Activated CD8-positive, alpha-beta memory T cell treated with anti-CD3 and anti-CD28 coated beads, Interleukin-2, amount 50 U/mL, for 24 hours (primary cell): ENCODE measurements around the gene IREB2.
A peak's percentile ranks its signal among the peaks of the same experiment; 100 is the strongest.
"Not testable (repeated sequence)": the region's sequence is repeated elsewhere in the genome, so short reads cannot be mapped to it uniquely, and the experiment has no call there.

Experiments used
- DNase-seq: peaks from one replicate; pipeline ENCODE4 v3.0.0-alpha.2; 2020; ENCODE audit errors: extremely low read depth

The IREB2 gene

GRCh38 chr15:78437762-78438618, at the start of gene IREB2:
TSS of gene IREB2 (plus strand) at chr15:78438216. CDS start at chr15:78438338, 122 bp downstream.
- DNase-seq = peak; percentile 93

GRCh38 chr15:78388865-78389264, 49.2 kb upstream of the IREB2 start:
- DNase-seq = no peak

- no peak for DNase-seq
Observed at GRCh38 chr15:78389322-78389721, 48.7 kb upstream of the IREB2 start.

- no peak for DNase-seq
Observed at GRCh38 chr15:78389738-78390137, 48.3 kb upstream of the IREB2 start.

- no peak for DNase-seq
Observed at GRCh38 chr15:78390242-78390641, 47.8 kb upstream of the IREB2 start.

- no peak for DNase-seq
Observed at GRCh38 chr15:78390826-78391225, 47.2 kb upstream of the IREB2 start.

GRCh38 chr15:78391781-78392180, 46.2 kb upstream of the IREB2 start:
- no peak for DNase-seq

GRCh38 chr15:78392430-78392829, 45.6 kb upstream of the IREB2 start:
- no peak for DNase-seq

- DNase-seq = no peak
Observed at GRCh38 chr15:78393137-78393536, 44.9 kb upstream of the IREB2 start.

- DNase-seq = no peak
Observed at GRCh38 chr15:78394026-78394425, 44.0 kb upstream of the IREB2 start.

GRCh38 chr15:78394981-78395616, 42.9 kb upstream of the IREB2 start:
- DNase-seq = no peak

- DNase-seq = no peak
Observed at GRCh38 chr15:78396186-78396814, 41.7 kb upstream of the IREB2 start.

- DNase-seq = no peak
Observed at GRCh38 chr15:78396976-78397375, 41.0 kb upstream of the IREB2 start.

GRCh38 chr15:78397382-78397781, 40.6 kb upstream of the IREB2 start:
- DNase-seq = no peak

- no peak for DNase-seq
Observed at GRCh38 chr15:78398076-78398825, 39.8 kb upstream of the IREB2 start.

GRCh38 chr15:78399091-78399490, 38.9 kb upstream of the IREB2 start:
- DNase-seq = no peak

- DNase-seq = no peak
Observed at GRCh38 chr15:78402061-78402610, 35.9 kb upstream of the IREB2 start.

- no peak for DNase-seq
Observed at GRCh38 chr15:78404125-78404524, 33.9 kb upstream of the IREB2 start.

GRCh38 chr15:78404796-78405195, 33.2 kb upstream of the IREB2 start:
- not testable (repeated sequence) for DNase-seq

- no peak for DNase-seq
Observed at GRCh38 chr15:78405336-78405924, 32.6 kb upstream of the IREB2 start.

GRCh38 chr15:78406016-78406585, 31.9 kb upstream of the IREB2 start:
- no peak for DNase-seq
